Measurements from ENCODE around the gene SEC31A.

GRCh38 chr4:82913305-82913704 lies 22.4 kb upstream of the SEC31A start:
- TF ChIP-seq, protein P1, sequence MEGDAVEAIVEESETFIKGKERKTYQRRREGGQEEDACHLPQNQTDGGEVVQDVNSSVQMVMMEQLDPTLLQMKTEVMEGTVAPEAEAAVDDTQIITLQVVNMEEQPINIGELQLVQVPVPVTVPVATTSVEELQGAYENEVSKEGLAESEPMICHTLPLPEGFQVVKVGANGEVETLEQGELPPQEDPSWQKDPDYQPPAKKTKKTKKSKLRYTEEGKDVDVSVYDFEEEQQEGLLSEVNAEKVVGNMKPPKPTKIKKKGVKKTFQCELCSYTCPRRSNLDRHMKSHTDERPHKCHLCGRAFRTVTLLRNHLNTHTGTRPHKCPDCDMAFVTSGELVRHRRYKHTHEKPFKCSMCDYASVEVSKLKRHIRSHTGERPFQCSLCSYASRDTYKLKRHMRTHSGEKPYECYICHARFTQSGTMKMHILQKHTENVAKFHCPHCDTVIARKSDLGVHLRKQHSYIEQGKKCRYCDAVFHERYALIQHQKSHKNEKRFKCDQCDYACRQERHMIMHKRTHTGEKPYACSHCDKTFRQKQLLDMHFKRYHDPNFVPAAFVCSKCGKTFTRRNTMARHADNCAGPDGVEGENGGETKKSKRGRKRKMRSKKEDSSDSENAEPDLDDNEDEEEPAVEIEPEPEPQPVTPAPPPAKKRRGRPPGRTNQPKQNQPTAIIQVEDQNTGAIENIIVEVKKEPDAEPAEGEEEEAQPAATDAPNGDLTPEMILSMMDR (IDR thresholded peaks at IDR 0.05), result no peak
- TF ChIP-seq POLR2A (IDR thresholded peaks at IDR 0.05), result no peak

Data from Peyer's patch (tissue), 4 donors.